Endothelial cell (in vitro differentiated cells): ENCODE results near the gene VPS29. TPM values are rescaled to one million over a fixed set of nuclear protein-coding genes. Genes with fewer than 3 reads are reported as not detected.

ENCODE experiments used
- DNase-seq: peaks from one replicate; pipeline ENCODE4 v3.0.0; 2021; ENCODE audit warnings: low spot score
- H3K27ac Mint-ChIP-seq: one replicate; pipeline ENCODE4 v1.8.0; 2021; ENCODE audit warnings: mixed read lengths, inconsistent platforms; ENCODE audit not compliant: unreplicated experiment
- H3K27me3 Mint-ChIP-seq: one replicate; pipeline ENCODE4 v1.8.0; 2021; ENCODE audit warnings: mild to moderate bottlenecking, moderate library complexity, mixed read lengths, inconsistent platforms; ENCODE audit not compliant: unreplicated experiment
- H3K36me3 Mint-ChIP-seq: one replicate; pipeline ENCODE4 v1.8.0; 2021; ENCODE audit warnings: mild to moderate bottlenecking, low read depth, mixed read lengths, inconsistent platforms; ENCODE audit not compliant: unreplicated experiment
- H3K4me1 Mint-ChIP-seq: one replicate; pipeline ENCODE4 v1.8.0; 2021; ENCODE audit warnings: mild to moderate bottlenecking, mixed read lengths, inconsistent platforms; ENCODE audit not compliant: unreplicated experiment
- H3K4me3 Mint-ChIP-seq: one replicate; pipeline ENCODE4 v1.8.0; 2021; ENCODE audit warnings: mild to moderate bottlenecking, mixed read lengths, inconsistent platforms; ENCODE audit not compliant: unreplicated experiment
- H3K9me3 Mint-ChIP-seq: one replicate; pipeline ENCODE4 v1.8.0; 2021; ENCODE audit warnings: mixed read lengths, inconsistent platforms; ENCODE audit not compliant: unreplicated experiment
- CTCF ChIP-seq: fragments of 200-600 bp; sonication (generic); IDR thresholded peaks from one replicate; pipeline ENCODE4 v1.5.0; 2021; ENCODE audit warnings: antibody characterized with exemption; ENCODE audit not compliant: unreplicated experiment
- long read RNA-seq: library from polyadenylated mRNA; unstranded; transcript quantifications from one replicate; pipeline ENCODE4 v2.0.0, GENCODE V29; 2020; ENCODE audit not compliant: unreplicated experiment
- total RNA-seq: library from RNA; stranded (reverse); fragmentation: NEBNext Ultra II Directional; extraction: Animal tissue kit (Norgen Biotek cat#: 25700); gene quantifications from one replicate; pipeline ENCODE4 v1.2.1, GENCODE V29; 2021; ENCODE audit not compliant: unreplicated experiment

The VPS29 gene
- 116 TPM for total RNA-seq
- long read RNA-seq, transcript VPS29-206 (4 exons, 1,523 nt): major isoform, 65 of 83 reads
- long read RNA-seq, partial matches to known transcripts: 3 of 83 reads
- long read RNA-seq, other reads (novel, unspliced or antisense): 15 of 83 reads

- TF ChIP-seq CTCF: no peak
- Mint-ChIP-seq H3K4me1 (peaks cover 16% of the 10 kb centered on the region), H3K27ac (peak within 1 kb of the TSS; percentile 92), H3K9me3 (no peaks in the 10 kb centered on the region), H3K4me3 (peak within 1 kb of the TSS; percentile 99), H3K27me3 (no peaks in the 10 kb centered on the region), H3K36me3 (peaks cover 4% of the 10 kb centered on the region)
- DNase-seq: peak; percentile 95
These were observed at the start of gene VPS29, which contains the start of gene RAD9B for GRCh38 chr12:110501752-110502738. VPS29 (minus strand) TSS chr12:110502111; CDS start chr12:110502051, 60 bp downstream. RAD9B (plus strand) TSS chr12:110502331; CDS start chr12:110502338, 7 bp downstream.

DNA sequence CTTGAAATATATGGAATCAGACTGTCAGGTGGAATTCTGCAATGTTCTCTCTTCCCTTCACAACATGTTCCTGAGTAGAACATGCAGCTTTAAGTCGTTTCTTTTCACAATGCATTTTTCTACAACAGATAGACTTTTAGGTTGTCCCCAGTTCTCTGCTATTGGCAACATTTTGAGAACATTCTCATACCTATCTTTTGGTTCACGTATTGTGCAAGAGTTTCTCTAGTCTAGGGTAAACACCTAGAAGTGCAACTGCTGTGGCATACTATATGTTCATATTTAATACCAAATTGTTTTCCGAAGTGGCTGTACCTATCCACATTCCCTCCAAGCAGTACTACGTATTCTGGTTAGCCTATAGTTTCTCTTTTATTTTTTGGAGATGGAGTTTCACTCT lies 49.1 kb upstream of the VPS29 start:
- Mint-ChIP-seq H3K27me3 (no peaks in the 10 kb centered on the region), H3K36me3 (peaks cover 5% of the 10 kb centered on the region), H3K9me3 (no peaks in the 10 kb centered on the region), H3K4me1 (no peaks in the 10 kb centered on the region), H3K27ac (no peak overlapping the region), H3K4me3 (no peak overlapping the region)
- no peak for TF ChIP-seq CTCF
- no peak for DNase-seq

DNA sequence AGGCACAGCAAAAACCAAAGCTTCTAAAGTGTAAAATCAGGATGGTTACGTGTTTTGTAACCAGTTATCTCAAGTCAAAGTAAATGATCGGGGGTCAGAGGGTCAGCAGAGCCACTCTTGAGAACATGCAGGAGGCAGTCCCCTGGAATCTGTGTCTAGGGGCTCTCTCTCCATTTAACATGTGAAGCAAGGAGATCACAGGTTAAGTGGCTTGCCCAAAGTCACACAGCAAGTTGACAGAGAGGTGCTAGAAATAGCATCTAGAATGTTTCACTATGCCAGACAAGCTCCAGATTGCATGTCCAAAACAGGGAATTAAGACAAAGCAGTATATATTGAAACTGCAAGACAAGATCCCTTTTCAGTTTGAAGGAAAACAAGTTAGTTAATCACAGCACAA lies 47.8 kb upstream of the VPS29 start:
- Mint-ChIP-seq H3K27me3 (no peaks in the 10 kb centered on the region), H3K9me3 (no peaks in the 10 kb centered on the region), H3K27ac (peak overlapping the region; percentile 12), H3K4me1 (no peaks in the 10 kb centered on the region), H3K4me3 (no peak overlapping the region), H3K36me3 (peaks cover 5% of the 10 kb centered on the region)
- no peak for TF ChIP-seq CTCF
- no peak for DNase-seq

- Mint-ChIP-seq H3K4me1 (no peaks in the 10 kb centered on the region), H3K27ac (no peak overlapping the region), H3K36me3 (peaks cover 5% of the 10 kb centered on the region), H3K9me3 (no peaks in the 10 kb centered on the region), H3K27me3 (no peaks in the 10 kb centered on the region), H3K4me3 (no peak overlapping the region)
- no peak for DNase-seq
- no peak for TF ChIP-seq CTCF
These were observed 46.8 kb upstream of the VPS29 start for GRCh38 chr12:110548678-110549077.

GRCh38 chr12:110547090-110547489 lies 45.2 kb upstream of the VPS29 start:
- no peaks in the 10 kb centered on the region for H3K27me3 Mint-ChIP-seq
- H3K27ac Mint-ChIP-seq: no peak overlapping the region
- no peaks in the 10 kb centered on the region for H3K4me1 Mint-ChIP-seq
- no peak for TF ChIP-seq CTCF
- DNase-seq: no peak
- peaks cover 8% of the 10 kb centered on the region for H3K36me3 Mint-ChIP-seq
- H3K4me3 Mint-ChIP-seq: no peak overlapping the region
- H3K9me3 Mint-ChIP-seq: no peaks in the 10 kb centered on the region
